ENCODE measurements around the gene KLRF2. TPM values are rescaled to one million over a fixed set of nuclear protein-coding genes. Genes with fewer than 3 reads are reported as not detected.

Gene KLRF2
- not detected in 2 replicates for total RNA-seq

GRCh38 chr12:9881246-9881645 lies at the start of gene KLRF2:
TSS of gene KLRF2 (plus strand) at chr12:9881489. CDS start at chr12:9881596, 107 bp downstream.

GRCh38 chr12:9869307-9870161 lies 11.8 kb upstream of the KLRF2 start, which contains the start of gene CLEC2B:
TSS of gene CLEC2B (minus strand) at chr12:9869354.

GRCh38 chr12:9932270-9932669 lies 51.0 kb downstream of the KLRF2 start, which contains the start of gene CLEC2A:
TSS of gene CLEC2A (minus strand) at chr12:9932370. CDS start at chr12:9932329, 41 bp downstream.

Other genes with a start within 250 kb of the KLRF2 start
- gene CLEC2D, start 211.8 kb upstream of the KLRF2 start, total RNA-seq, result 4.0 and 10.6 TPM in 2 replicates
- not detected in 2 replicates for gene CLECL1, start 148.4 kb upstream of the KLRF2 start, total RNA-seq
- gene CD69, start 120.6 kb upstream of the KLRF2 start, total RNA-seq, result 0.22 and 0.39 TPM in 2 replicates
- gene KLRF1, start 54.0 kb upstream of the KLRF2 start, total RNA-seq, result not detected in 2 replicates
- gene CLEC2B, start 12.1 kb upstream of the KLRF2 start, total RNA-seq, result not detected in 2 replicates
- 0.22 TPM in 1 of 2 replicates, not detected in the other for gene CLEC2A, start 50.9 kb downstream of the KLRF2 start, total RNA-seq
- not detected in 2 replicates for gene CLEC12A, start 89.9 kb downstream of the KLRF2 start, total RNA-seq
- gene CLEC1B, start 117.6 kb downstream of the KLRF2 start, total RNA-seq, result under 0.01 and 0.33 TPM in 2 replicates
- not detected in 2 replicates for gene CLEC12B, start 129.1 kb downstream of the KLRF2 start, total RNA-seq
- not detected in 2 replicates for gene CLEC9A, start 149.2 kb downstream of the KLRF2 start, total RNA-seq
- 32.2 and 37.5 TPM in 2 replicates for gene CLEC1A, start 217.5 kb downstream of the KLRF2 start, total RNA-seq
- 27.7 and 44.0 TPM in 2 replicates for gene CLEC7A, start 248.7 kb downstream of the KLRF2 start, total RNA-seq

Data from placental epithelial cell (primary cell).